A172 (cell line): Measurements from ENCODE around the gene ZFP62. TPM values are rescaled to one million over a fixed set of nuclear protein-coding genes. Genes with fewer than 3 reads are reported as not detected.
A peak's percentile ranks its signal among the peaks of the same experiment; 100 is the strongest.

Experiments
- DNase-seq: peaks from one replicate; pipeline ENCODE4 v3.0.0-alpha.2; 2015; ENCODE audit warnings: low spot score
- total RNA-seq: library from RNA; depleted of rRNA; stranded (reverse); fragments of >200 nt; shearing (Covaris generic); gene quantifications from 2 replicates; pipeline ENCODE4 v1.2.3, GENCODE V29; 2014

Gene ZFP62
- total RNA-seq, 1 experiment from 2014 or later, result 38.2 TPM

- DNase-seq, result peak; percentile 73
Observed at GRCh38 chr5:180868960-180869359, 7.9 kb upstream of the ZFP62 start.

GRCh38 chr5:180866985-180867384, 5.9 kb upstream of the ZFP62 start:
- no peak for DNase-seq

- DNase-seq, result no peak
Observed at GRCh38 chr5:180865981-180866695, 5.1 kb upstream of the ZFP62 start.

GRCh38 chr5:180862645-180863044, 1.6 kb upstream of the ZFP62 start:
- DNase-seq, result no peak

GRCh38 chr5:180860273-180860886, 696 bp downstream of the ZFP62 start:
- DNase-seq, result peak; percentile 40

- DNase-seq, result no peak
Observed at GRCh38 chr5:180858586-180858985, 2.5 kb downstream of the ZFP62 start.

GRCh38 chr5:180853848-180854176, 7.3 kb downstream of the ZFP62 start:
- no peak for DNase-seq

GRCh38 chr5:180853121-180853847, 7.8 kb downstream of the ZFP62 start:
- no peak for DNase-seq

GRCh38 chr5:180852495-180852894, 8.6 kb downstream of the ZFP62 start:
- DNase-seq, result no peak

- DNase-seq, result no peak
Observed at GRCh38 chr5:180850434-180851078, 10.5 kb downstream of the ZFP62 start.

GRCh38 chr5:180849827-180850226, 11.2 kb downstream of the ZFP62 start:
- DNase-seq, result no peak

- DNase-seq, result no peak
Observed at GRCh38 chr5:180848878-180849277, 12.2 kb downstream of the ZFP62 start.

GRCh38 chr5:180848265-180848664, 12.8 kb downstream of the ZFP62 start:
- no peak for DNase-seq

- DNase-seq, result no peak
Observed at GRCh38 chr5:180847026-180847425, 14.1 kb downstream of the ZFP62 start.

- DNase-seq, result no peak
Observed at GRCh38 chr5:180844858-180845257, 16.2 kb downstream of the ZFP62 start.

GRCh38 chr5:180844432-180844831, 16.6 kb downstream of the ZFP62 start:
- DNase-seq, result no peak

- DNase-seq, result no peak
Observed at GRCh38 chr5:180839935-180840334, 21.1 kb downstream of the ZFP62 start.

- DNase-seq, result no peak
Observed at GRCh38 chr5:180839227-180839626, 21.8 kb downstream of the ZFP62 start.

- DNase-seq, result no peak
Observed at GRCh38 chr5:180837478-180837877, 23.6 kb downstream of the ZFP62 start.

- no peak for DNase-seq
Observed at GRCh38 chr5:180832638-180833068, 28.4 kb downstream of the ZFP62 start.

GRCh38 chr5:180831139-180832093, 29.7 kb downstream of the ZFP62 start:
- no peak for DNase-seq
